Measurements from ENCODE around the gene PRRX2.

DNA sequence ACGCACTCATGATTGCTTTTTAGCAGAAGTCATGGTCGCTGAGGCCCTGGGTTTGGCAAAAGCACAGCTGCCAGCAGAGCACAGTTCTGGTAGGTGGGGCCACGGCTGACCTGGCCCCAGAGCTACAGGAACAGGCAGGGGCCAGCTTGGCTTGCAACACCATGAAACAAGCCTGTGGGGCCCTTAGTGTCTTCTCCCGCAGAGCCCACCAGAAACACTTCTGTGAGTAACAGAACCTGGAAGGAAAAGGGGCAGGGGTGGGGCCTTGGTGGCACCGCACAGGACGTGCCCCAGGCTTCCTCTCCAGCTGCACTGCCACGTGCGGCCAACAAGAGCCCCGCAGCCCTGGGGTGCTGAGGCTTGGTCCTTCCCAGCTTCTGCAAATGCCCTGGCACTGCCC, 28.3 kb upstream of the PRRX2 start:
- TF ChIP-seq, protein P1, sequence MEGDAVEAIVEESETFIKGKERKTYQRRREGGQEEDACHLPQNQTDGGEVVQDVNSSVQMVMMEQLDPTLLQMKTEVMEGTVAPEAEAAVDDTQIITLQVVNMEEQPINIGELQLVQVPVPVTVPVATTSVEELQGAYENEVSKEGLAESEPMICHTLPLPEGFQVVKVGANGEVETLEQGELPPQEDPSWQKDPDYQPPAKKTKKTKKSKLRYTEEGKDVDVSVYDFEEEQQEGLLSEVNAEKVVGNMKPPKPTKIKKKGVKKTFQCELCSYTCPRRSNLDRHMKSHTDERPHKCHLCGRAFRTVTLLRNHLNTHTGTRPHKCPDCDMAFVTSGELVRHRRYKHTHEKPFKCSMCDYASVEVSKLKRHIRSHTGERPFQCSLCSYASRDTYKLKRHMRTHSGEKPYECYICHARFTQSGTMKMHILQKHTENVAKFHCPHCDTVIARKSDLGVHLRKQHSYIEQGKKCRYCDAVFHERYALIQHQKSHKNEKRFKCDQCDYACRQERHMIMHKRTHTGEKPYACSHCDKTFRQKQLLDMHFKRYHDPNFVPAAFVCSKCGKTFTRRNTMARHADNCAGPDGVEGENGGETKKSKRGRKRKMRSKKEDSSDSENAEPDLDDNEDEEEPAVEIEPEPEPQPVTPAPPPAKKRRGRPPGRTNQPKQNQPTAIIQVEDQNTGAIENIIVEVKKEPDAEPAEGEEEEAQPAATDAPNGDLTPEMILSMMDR (IDR thresholded peaks at IDR 0.05 in 4 of 5, conservative IDR thresholded peaks at IDR 0.05 in 1 of 5): no peak
- TF ChIP-seq POLR2A (IDR thresholded peaks at IDR 0.05): no peak

Measured in gastrocnemius medialis (tissue), 4 donors.